ENCODE measurements around the gene HPD. TPM values are rescaled to one million over a fixed set of nuclear protein-coding genes. Genes with fewer than 3 reads are reported as not detected.

The HPD gene
- total and polyA plus RNA-seq, 2 of the 4 experiments (the other 2 are of a cell fraction), result 0.15 to 0.18 TPM

DNA sequence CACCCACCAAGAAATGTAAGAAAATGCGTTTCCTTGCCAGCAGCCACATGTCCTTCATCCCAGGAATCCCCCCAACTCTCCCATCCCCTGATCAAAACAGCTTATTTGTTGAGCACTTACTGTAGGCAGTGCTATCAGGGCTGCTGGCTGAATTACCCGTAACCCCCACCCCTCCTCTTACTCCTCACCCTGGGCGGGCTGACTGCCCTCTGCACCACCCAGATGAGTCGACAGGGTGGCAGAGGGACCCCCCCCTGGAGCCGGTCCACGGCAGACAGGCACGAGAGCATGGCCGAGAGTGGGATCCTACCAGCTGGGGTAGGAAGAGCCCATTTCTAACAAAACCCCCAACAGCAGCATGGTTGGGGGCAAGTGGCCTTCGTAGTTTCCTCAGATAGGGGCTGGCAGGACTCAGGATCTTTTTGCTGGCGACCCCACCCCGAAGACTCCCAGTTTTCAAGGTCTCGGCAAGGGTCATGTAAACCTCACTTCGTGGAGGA, 64.1 kb downstream of the HPD start:
- Histone ChIP-seq H4K8ac (ENCODE audit: low read depth in 2 of 2, low read length in 2 of 2) (peak overlapping the region; percentile 8 to 72; a peak in 3 of 4 replicates), H2BK120ac (ENCODE audit: low read depth, low read length) (peak overlapping the region; percentile 55; the same call in 1 of the 2 replicates), H3K14ac (replicated peaks; ENCODE audit: low read depth, low read length) (peak overlapping the region; percentile 16), H2BK15ac (ENCODE audit: low read depth, low read length) (no peak overlapping the region; the same call in 2 of the 3 replicates), H4K5ac (ENCODE audit: low read depth, low read length) (peak overlapping the region; percentile 17; the same call in 1 of the 2 replicates), H3K4me2 (ENCODE audit: low read depth, low read length) (peak overlapping the region; percentile 65), H2BK5ac (ENCODE audit: low read depth, low read length, poor library complexity, severe bottlenecking) (peak overlapping the region; percentile 39), H2AK5ac (ENCODE audit: low read depth, low read length) (peak overlapping the region; percentile 69), H3K79me1 (ENCODE audit: low read depth in 1 of 2, low read length in 2 of 2) (peaks cover 6 to 45% of the 10 kb centered on the region in 2 experiments; a peak in 3 of 4 replicates), H3K4me3 (ENCODE audit: insufficient read depth, low read depth, low read length) (no peak overlapping the region), H3K9me3 (ENCODE audit: control insufficient read depth, insufficient read depth, low read length) (no peaks in the 10 kb centered on the region), H3K4me1 (ENCODE audit: control insufficient read depth, insufficient read depth, low read length) (peaks cover 28% of the 10 kb centered on the region), H3K9ac (ENCODE audit: low read depth, low read length) (peak overlapping the region; percentile 22; the same call in 1 of the 2 replicates), H2AK9ac (replicated peaks; ENCODE audit: low read depth, low read length, poor library complexity) (peak overlapping the region; percentile 97), H2AFZ (replicated peaks; ENCODE audit: low read length, poor library complexity) (peak overlapping the region; percentile 95), H3K23ac (ENCODE audit: low read depth, low read length) (peak overlapping the region; percentile 54), H3K9me1 (ENCODE audit: insufficient read depth, low read length) (peaks cover 6% of the 10 kb centered on the region; the same call in 1 of the 2 replicates), H2BK20ac (ENCODE audit: low read depth, low read length) (0 out of 2 replicates have a peak overlapping the region, but pooled peaks have one; percentile 38), H3K27ac (ENCODE audit: insufficient read depth, low read length) (peak overlapping the region; percentile 28), H4K20me1 (ENCODE audit: insufficient read depth, low read length) (peaks cover 13% of the 10 kb centered on the region), H3K36me3 (ENCODE audit: control insufficient read depth, insufficient read depth, low read length) (peaks cover 9% of the 10 kb centered on the region; the same call in 1 of the 2 replicates), H4K91ac (ENCODE audit: insufficient read depth, low read depth, low read length) (peak overlapping the region; percentile 81), H3K27me3 (ENCODE audit: control insufficient read depth, insufficient read depth, low read length) (no peaks in the 10 kb centered on the region), H3K18ac (ENCODE audit: low read depth, low read length) (no peak overlapping the region), H3K4ac (ENCODE audit: low read depth, low read length) (peak overlapping the region; percentile 76), H3K56ac (ENCODE audit: extremely low read depth, insufficient read depth, low read length) (peak overlapping the region; percentile 26; the same call in 1 of the 2 replicates)
- DNase-seq (no peak), ATAC-seq (ENCODE audit: low read depth) (peak; percentile 5)
- WGBS, 2 experiments (ENCODE audit: extremely low coverage in 2 of 2, insufficient read length in 1 of 2), result 10% methylated on average over 2 of the region's 13 CpGs; no CpG with 5 or more reads in 1 of the 2 experiments
- intact Hi-C loops (cut with micrococcal nuclease), result loop anchor here (1.0 to 10.0 kb wide), 7 partner anchors 18 to 240 kb away; partner anchors contain the start of genes BCL7A, PSMD9 and TMEM120B
- ChIA-PET CTCF (interaction anchor here (0.5 to 3.9 kb wide), 33 partner anchors 8 to 1366 kb away, joined by 3 to 49 read pairs (median 5); partner anchors contain the start of genes PSMD9, SETD1B and TMEM120B), POLR2A (ENCODE audit: unreplicated experiment) (interaction anchor here (0.6 to 2.0 kb wide), 4 partner anchors 10 to 291 kb away, joined by 5 to 10 read pairs (median 5); no protein-coding TSS in a partner anchor)
- in situ Hi-C loops (cut with MboI; ENCODE audit: low sequenced_read_pairs), result no loop called here
- no TSS peak for BruUV-seq (replicated peaks)
- dilution Hi-C loops (cut with HindIII; ENCODE audit: low sequenced_read_pairs, unreplicated experiment), result no loop called here
- TF ChIP-seq RCOR1 (IDR thresholded peaks at IDR 0.05; ENCODE audit: insufficient replicate concordance, low read length), result no peak
- TF ChIP-seq, protein P1, sequence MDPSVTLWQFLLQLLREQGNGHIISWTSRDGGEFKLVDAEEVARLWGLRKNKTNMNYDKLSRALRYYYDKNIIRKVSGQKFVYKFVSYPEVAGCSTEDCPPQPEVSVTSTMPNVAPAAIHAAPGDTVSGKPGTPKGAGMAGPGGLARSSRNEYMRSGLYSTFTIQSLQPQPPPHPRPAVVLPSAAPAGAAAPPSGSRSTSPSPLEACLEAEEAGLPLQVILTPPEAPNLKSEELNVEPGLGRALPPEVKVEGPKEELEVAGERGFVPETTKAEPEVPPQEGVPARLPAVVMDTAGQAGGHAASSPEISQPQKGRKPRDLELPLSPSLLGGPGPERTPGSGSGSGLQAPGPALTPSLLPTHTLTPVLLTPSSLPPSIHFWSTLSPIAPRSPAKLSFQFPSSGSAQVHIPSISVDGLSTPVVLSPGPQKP (IDR thresholded peaks at IDR 0.05; ENCODE audit: borderline replicate concordance, low read depth, low read length), result no peak
- no peak; the same call in 1 of the 2 replicates for TF ChIP-seq POLR2A (IDR thresholded peaks at IDR 0.05; ENCODE audit: low read depth, low read length)
- no peak for TF ChIP-seq RAD21 (IDR thresholded peaks at IDR 0.05; ENCODE audit: low read length)
- no peak for TF ChIP-seq CHD1 (IDR thresholded peaks at IDR 0.05; ENCODE audit: low read depth, low read length)
- no peak for TF ChIP-seq MXI1 (IDR thresholded peaks at IDR 0.05; ENCODE audit: borderline replicate concordance, low read depth, low read length)
- no peak for TF ChIP-seq SMC3 (IDR thresholded peaks at IDR 0.05; ENCODE audit: low read depth, low read length)
- no peak for TF ChIP-seq BHLHE40 (IDR thresholded peaks at IDR 0.05; ENCODE audit: low read depth, low read length)
- TF ChIP-seq RFX5 (IDR thresholded peaks at IDR 0.05; ENCODE audit: low read depth, low read length), result no peak
- TF ChIP-seq CTCF (conservative IDR thresholded peaks at IDR 0.05; ENCODE audit: low read depth, low read length), result no peak
- TF ChIP-seq MAZ (IDR thresholded peaks at IDR 0.05; ENCODE audit: borderline replicate concordance, low read depth, low read length), result no peak
- TF ChIP-seq NFE2L2 (IDR thresholded peaks at IDR 0.05; ENCODE audit: low read depth, low read length), result no peak
- TF ChIP-seq MAFK (IDR thresholded peaks at IDR 0.05; ENCODE audit: low read depth, low read length), result no peak
- no peak for TF ChIP-seq FOS (IDR thresholded peaks at IDR 0.05; ENCODE audit: low read depth, low read length)
- no peak for TF ChIP-seq CEBPB (IDR thresholded peaks at IDR 0.05; ENCODE audit: low read depth, low read length)
